ENCODE results near the gene IQCC. TPM values are rescaled to one million over a fixed set of nuclear protein-coding genes. Genes with fewer than 3 reads are reported as not detected.

IQCC gene
- total RNA-seq, 1 experiment from 2014 or later: 4.9 TPM

DNA sequence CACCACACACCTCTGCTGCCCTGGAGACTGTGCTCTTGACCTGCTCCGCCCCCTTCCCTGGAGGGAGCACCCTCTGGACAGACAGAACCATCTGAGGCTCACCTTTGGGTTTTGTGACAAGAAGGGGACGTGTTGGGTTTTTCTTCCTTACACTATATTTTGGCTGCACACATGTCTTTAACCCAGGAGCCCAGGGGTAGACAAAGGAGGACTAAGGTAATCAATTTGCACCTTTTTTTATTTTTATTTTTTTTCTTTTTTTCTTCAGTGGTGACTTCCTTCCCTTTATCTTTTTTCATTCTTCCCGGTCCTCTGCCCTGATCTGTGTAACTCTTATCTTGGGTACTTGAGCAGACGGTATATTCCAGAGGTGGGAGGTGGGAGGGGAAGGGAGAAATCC lies 34.5 kb upstream of the IQCC start:
- Histone ChIP-seq H3K79me2 (ENCODE audit: low read depth) (no peaks in the 10 kb centered on the region), H3K27me3 (ENCODE audit: insufficient read depth, low read depth) (no peaks in the 10 kb centered on the region), H3K36me3 (ENCODE audit: low read depth) (peaks cover 31% of the 10 kb centered on the region; the same call in 1 of the 2 replicates), H3K9me2 (ENCODE audit: insufficient read depth) (no peaks in the 10 kb centered on the region), H3K27ac (no peak overlapping the region), H3K4me3 (no peak overlapping the region), H3F3A (ENCODE audit: insufficient read depth, low read depth) (peaks cover 10% of the 10 kb centered on the region; the same call in 1 of the 2 replicates), H3K9me3 (ENCODE audit: insufficient read depth, low read depth) (no peaks in the 10 kb centered on the region), H3K4me2 (no peak overlapping the region), H3K4me1 (replicated peaks; ENCODE audit: insufficient read depth) (0 out of 2 replicates have a peak, but pooled peaks cover 8% of the 10 kb centered on the region), H4K20me1 (ENCODE audit: insufficient read depth) (no peaks in the 10 kb centered on the region), H2AFZ (no peak overlapping the region)
- no TSS peak for BruUV-seq (replicated peaks)
- TF ChIP-seq, protein P1, sequence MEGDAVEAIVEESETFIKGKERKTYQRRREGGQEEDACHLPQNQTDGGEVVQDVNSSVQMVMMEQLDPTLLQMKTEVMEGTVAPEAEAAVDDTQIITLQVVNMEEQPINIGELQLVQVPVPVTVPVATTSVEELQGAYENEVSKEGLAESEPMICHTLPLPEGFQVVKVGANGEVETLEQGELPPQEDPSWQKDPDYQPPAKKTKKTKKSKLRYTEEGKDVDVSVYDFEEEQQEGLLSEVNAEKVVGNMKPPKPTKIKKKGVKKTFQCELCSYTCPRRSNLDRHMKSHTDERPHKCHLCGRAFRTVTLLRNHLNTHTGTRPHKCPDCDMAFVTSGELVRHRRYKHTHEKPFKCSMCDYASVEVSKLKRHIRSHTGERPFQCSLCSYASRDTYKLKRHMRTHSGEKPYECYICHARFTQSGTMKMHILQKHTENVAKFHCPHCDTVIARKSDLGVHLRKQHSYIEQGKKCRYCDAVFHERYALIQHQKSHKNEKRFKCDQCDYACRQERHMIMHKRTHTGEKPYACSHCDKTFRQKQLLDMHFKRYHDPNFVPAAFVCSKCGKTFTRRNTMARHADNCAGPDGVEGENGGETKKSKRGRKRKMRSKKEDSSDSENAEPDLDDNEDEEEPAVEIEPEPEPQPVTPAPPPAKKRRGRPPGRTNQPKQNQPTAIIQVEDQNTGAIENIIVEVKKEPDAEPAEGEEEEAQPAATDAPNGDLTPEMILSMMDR (conservative IDR thresholded peaks at IDR 0.05): no peak
- no peak for TF ChIP-seq EZH2 (IDR thresholded peaks at IDR 0.05; ENCODE audit: low read depth)
- POLR2A ChIA-PET (ENCODE audit: unreplicated experiment): no interaction called here
- DNase-seq: no peak
- CTCF ChIA-PET: interaction anchor here (0.6 kb wide), 1 partner anchor 50 kb away, joined by 4 read pairs; no protein-coding TSS in a partner anchor
- intact Hi-C loops (cut with micrococcal nuclease; ENCODE audit: unreplicated experiment): loop anchor here (10.0 kb wide), 1 partner anchor 96 kb away; the partner anchor contains the start of gene TMEM39B

DNA sequence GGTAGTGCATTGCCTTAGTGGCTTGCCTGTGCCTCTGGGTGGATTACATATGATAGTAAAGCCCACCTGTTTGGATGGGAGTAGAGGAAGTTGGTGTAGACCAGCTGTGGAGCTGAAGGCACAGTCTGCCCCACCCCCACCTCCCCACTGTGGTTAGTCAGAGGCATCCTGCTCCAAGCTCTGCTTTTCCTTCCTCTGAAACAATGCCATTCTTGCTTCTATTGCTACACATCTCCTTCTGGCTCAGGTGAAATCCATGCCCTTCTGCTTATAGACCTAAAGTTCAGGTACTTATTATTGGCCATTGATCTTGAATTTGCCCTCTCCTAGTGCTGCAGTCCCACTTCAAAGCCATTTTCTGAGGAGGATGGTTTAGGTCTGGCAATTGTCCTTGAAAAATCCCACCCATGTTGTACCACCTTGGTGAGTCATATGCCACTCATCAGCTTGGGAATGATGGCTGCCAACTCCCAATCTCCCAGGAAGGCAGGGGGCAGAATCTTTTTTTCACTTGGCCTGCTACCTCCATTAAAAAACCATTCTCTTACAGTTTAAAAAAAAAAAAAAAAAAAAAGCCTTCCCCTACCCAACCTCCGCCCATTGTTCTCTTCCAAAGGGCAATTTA lies 32.7 kb upstream of the IQCC start:
- Histone ChIP-seq H3K9me2 (ENCODE audit: insufficient read depth) (no peaks in the 10 kb centered on the region), H3K79me2 (ENCODE audit: low read depth) (no peaks in the 10 kb centered on the region), H3K36me3 (ENCODE audit: low read depth) (peaks cover 25% of the 10 kb centered on the region; the same call in 1 of the 2 replicates), H3K9me3 (ENCODE audit: insufficient read depth, low read depth) (no peaks in the 10 kb centered on the region), H3K27ac (no peak overlapping the region), H2AFZ (no peak overlapping the region), H4K20me1 (ENCODE audit: insufficient read depth) (no peaks in the 10 kb centered on the region), H3K27me3 (ENCODE audit: insufficient read depth, low read depth) (no peaks in the 10 kb centered on the region), H3F3A (ENCODE audit: insufficient read depth, low read depth) (peaks cover 17% of the 10 kb centered on the region; the same call in 1 of the 2 replicates), H3K4me3 (no peak overlapping the region), H3K4me1 (replicated peaks; ENCODE audit: insufficient read depth) (0 out of 2 replicates have a peak, but pooled peaks cover 8% of the 10 kb centered on the region), H3K4me2 (no peak overlapping the region)
- no TSS peak for BruUV-seq (replicated peaks)
- POLR2A ChIA-PET (ENCODE audit: unreplicated experiment): interaction anchor here (0.7 to 1.1 kb wide), 2 partner anchors 9 to 106 kb away, joined by 3 read pairs; no protein-coding TSS in a partner anchor
- intact Hi-C loops (cut with micrococcal nuclease; ENCODE audit: unreplicated experiment): loop anchor here (10.0 kb wide), 1 partner anchor 98 kb away; the partner anchor contains the start of gene TMEM39B
- DNase-seq: no peak
- CTCF ChIA-PET: no interaction called here
- no peak for TF ChIP-seq EZH2 (IDR thresholded peaks at IDR 0.05; ENCODE audit: low read depth)
- TF ChIP-seq, protein P1 (conservative IDR thresholded peaks at IDR 0.05): no peak

DNA sequence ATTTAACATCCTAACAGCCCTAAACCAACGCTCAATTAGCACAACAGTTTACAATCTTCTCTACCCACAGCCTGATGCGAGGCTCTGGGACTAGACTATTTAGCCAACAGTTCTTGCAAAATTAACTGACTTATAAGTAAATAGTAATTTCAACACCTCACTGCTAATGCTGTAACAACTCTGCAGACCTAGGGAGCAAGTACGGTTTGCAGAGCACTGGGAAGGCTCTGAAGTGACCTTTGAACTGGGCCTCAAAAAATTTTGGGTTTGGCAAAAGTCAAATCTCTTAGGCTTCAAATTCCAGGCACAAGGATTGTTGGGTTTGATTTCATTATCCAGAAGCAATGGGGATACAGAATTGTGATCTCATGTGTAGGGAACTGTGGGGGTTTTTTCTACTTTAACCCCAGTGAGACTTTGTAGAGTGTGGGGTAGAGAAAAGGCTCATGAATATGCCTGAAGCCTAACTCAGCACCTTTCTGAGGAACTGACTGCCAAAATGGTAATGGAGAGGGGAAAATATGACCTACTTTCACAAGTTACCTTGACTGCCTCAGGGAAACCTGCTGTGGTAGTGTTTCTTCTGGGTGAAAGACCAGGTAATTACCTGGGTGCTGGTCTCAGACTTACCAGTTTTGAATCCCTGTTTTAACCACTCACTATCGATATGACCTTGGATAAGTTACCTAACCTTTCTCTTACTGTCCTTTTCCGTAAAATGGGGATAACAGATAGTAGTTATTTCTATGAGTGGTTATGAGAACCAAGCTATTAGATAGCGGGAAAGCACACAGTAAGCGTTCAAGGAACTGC lies 26.9 kb upstream of the IQCC start:
- TF ChIP-seq, protein P1 (conservative IDR thresholded peaks at IDR 0.05): no peak
- no peak for TF ChIP-seq EZH2 (IDR thresholded peaks at IDR 0.05; ENCODE audit: low read depth)
- Histone ChIP-seq H3K4me2 (peak overlapping the region; percentile 84), H3K79me2 (ENCODE audit: low read depth) (peaks cover 30% of the 10 kb centered on the region), H3K4me3 (peak overlapping the region; percentile 93), H3K9me2 (ENCODE audit: insufficient read depth) (no peaks in the 10 kb centered on the region), H3K9me3 (ENCODE audit: insufficient read depth, low read depth) (no peaks in the 10 kb centered on the region), H3K27ac (peak overlapping the region; percentile 69), H3F3A (ENCODE audit: insufficient read depth, low read depth) (peaks cover 47% of the 10 kb centered on the region), H2AFZ (peak overlapping the region; percentile 93), H3K4me1 (replicated peaks; ENCODE audit: insufficient read depth) (peaks cover 29% of the 10 kb centered on the region), H3K36me3 (ENCODE audit: low read depth) (peaks cover 25% of the 10 kb centered on the region; the same call in 1 of the 2 replicates), H4K20me1 (ENCODE audit: insufficient read depth) (peaks cover 13% of the 10 kb centered on the region; the same call in 1 of the 2 replicates), H3K27me3 (ENCODE audit: insufficient read depth, low read depth) (no peaks in the 10 kb centered on the region)
- no TSS peak for BruUV-seq (replicated peaks)
- DNase-seq: peak in 1 of 2 experiments; percentile 57
- CTCF ChIA-PET: interaction anchor here (0.5 kb wide), 1 partner anchor 106 kb away, joined by 10 read pairs; the partner anchor contains the start of gene TMEM39B
- intact Hi-C loops (cut with micrococcal nuclease; ENCODE audit: unreplicated experiment): loop anchor here (2.0 to 10.0 kb wide), 2 partner anchors 70 to 104 kb away; partner anchors contain the start of genes KPNA6 and TMEM39B
- POLR2A ChIA-PET (ENCODE audit: unreplicated experiment): interaction anchor here (0.6 to 0.7 kb wide), 2 partner anchors 21 to 33 kb away, joined by 3 to 11 read pairs; no protein-coding TSS in a partner anchor

All from PC-9 (cell line).